Kidney (tissue), 14 donors: Measurements from ENCODE around the gene KCNQ1. TPM values are rescaled to one million over a fixed set of nuclear protein-coding genes. Genes with fewer than 3 reads are reported as not detected.

Experiments used
- DNase-seq, 5 donors: peaks; one replicate each; pipeline ENCODE4 v3.0.0-alpha.2; 2013 to 2020
- FAIRE-seq: peaks from 2 replicates; lab custom pipeline; 2012; peaks lifted over from hg19 to GRCh38; lab: Jason Lieb, UNC
- H3K27ac ChIP-seq, 2 donors: one replicate each; pipeline ENCODE4 v1.7.0; 2013; ENCODE audit warnings: low read depth in 2 of 2, low read length in 2 of 2, inconsistent platforms in 1 of 2
- H3K27me3 ChIP-seq: one replicate; pipeline ENCODE4 v1.7.1; 2013; ENCODE audit warnings: low read length, inconsistent platforms; ENCODE audit not compliant: control insufficient read depth, insufficient read depth
- H3K36me3 ChIP-seq, 3 donors: one replicate each; pipeline versions ENCODE4 v1.7.0 to v1.7.1; 2013; ENCODE audit warnings: low read length in 3 of 3, control low read depth in 1 of 3, inconsistent platforms in 1 of 3; ENCODE audit not compliant: insufficient read depth in 3 of 3, control insufficient read depth in 2 of 3
- H3K4me1 ChIP-seq, 3 donors: one replicate each; pipeline versions ENCODE4 v1.7.0 to v1.7.1; 2013; ENCODE audit warnings: low read length in 3 of 3, inconsistent platforms in 1 of 3, low read depth in 1 of 3; ENCODE audit not compliant: control insufficient read depth in 2 of 3, insufficient read depth in 2 of 3
- H3K4me3 ChIP-seq, 3 donors: one replicate each; pipeline versions ENCODE4 v1.7.0 to v1.8.1; 2013; ENCODE audit warnings: low read length in 3 of 3, control low read depth in 1 of 3, inconsistent platforms in 1 of 3
- H3K9ac ChIP-seq, 3 donors: one replicate each; pipeline versions ENCODE4 v1.7.0 to v1.7.1; 2013; ENCODE audit warnings: low read length in 3 of 3, control low read depth in 1 of 3, inconsistent platforms in 1 of 3
- H3K9me3 ChIP-seq, 3 donors: one replicate each; pipeline versions ENCODE4 v1.7.0 to v1.7.1; 2013; ENCODE audit warnings: low read length in 3 of 3, control low read depth in 1 of 3, inconsistent platforms in 1 of 3; ENCODE audit not compliant: control insufficient read depth in 2 of 3, insufficient read depth in 1 of 3
- CTCF ChIP-seq: IDR thresholded peaks from 3 replicates; pipeline ENCODE4 v1.5.1; 2012; ENCODE audit warnings: mild to moderate bottlenecking, moderate library complexity, borderline replicate concordance; ENCODE audit not compliant: insufficient read depth; ENCODE audit errors: extremely low read depth
- intact Hi-C: fragments of 100-400 bp; cut with DNase I; formaldehyde crosslinking; loops from one replicate; pipeline ENCODE4 v1.11.1; 2022
- polyA plus RNA-seq: library from polyadenylated mRNA; stranded (reverse); fragments of 350-450 nt; fragmentation: Illumina TruSeq; extraction: RNeasy Lipid Tissue Mini Kit (QIAGEN cat#74804); gene quantifications from one replicate; pipeline ENCODE4 v1.2.3, GENCODE V29; 2014; ENCODE audit warnings: low read depth, low replicate concordance; ENCODE audit not compliant: insufficient read depth
- total RNA-seq: library from RNA; stranded (reverse); fragmentation: NEBNext Ultra II Directional; extraction: Animal tissue kit (Norgen Biotek cat#: 25700); gene quantifications from one replicate; pipeline ENCODE4 v1.2.1, GENCODE V29; 2021
- donor health status: control.
- donor health status: control.
- donor health status: control.
- donor health status: control.
- donor health status: control.
- donor health status: DM: yes; HTN: yes; CAD: no.
- donor health status: Normal renal cell carcinoma (clear cell type).

KCNQ1 gene
- total and polyA plus RNA-seq, 2 donors from 2014 or later = 45.5 to 49.4 TPM

DNA sequence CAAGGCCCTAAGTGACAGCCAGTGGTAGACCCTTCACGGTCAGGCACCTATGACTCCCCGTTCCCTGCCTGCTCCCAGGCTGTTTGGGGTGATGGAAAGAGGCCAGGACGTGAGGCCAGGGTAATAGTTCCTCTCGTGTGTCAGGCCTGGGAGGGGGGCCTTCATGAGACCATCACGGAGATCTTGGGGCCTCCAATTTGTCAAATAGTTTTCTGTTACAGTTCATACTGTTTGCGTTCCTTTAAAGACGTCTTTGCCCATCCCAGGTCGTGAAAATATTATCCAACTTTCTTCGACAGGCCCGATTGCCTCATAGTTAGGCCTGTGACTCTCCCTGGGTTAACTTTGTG, 317.2 kb downstream of the KCNQ1 start:
- Histone ChIP-seq H3K27ac (no peak overlapping the region), H3K36me3 (no peaks in the 10 kb centered on the region), H3K9me3 (peaks cover 0 to 1% (median 0%) of the 10 kb centered on the region in 3 donors), H3K4me3 (no peak overlapping the region), H3K9ac (no peak overlapping the region), H3K4me1 (peaks cover 0 to 14% (median 9%) of the 10 kb centered on the region in 3 donors), H3K27me3 (no peaks in the 10 kb centered on the region)
- TF ChIP-seq CTCF = no peak
- intact Hi-C loops = no loop called here
- FAIRE-seq (no peak), DNase-seq (no peak)

- H3K4me1 ChIP-seq = peaks cover 0 to 14% (median 9%) of the 10 kb centered on the region in 3 donors
- intact Hi-C loops = no loop called here
- no peak overlapping the region for H3K27ac ChIP-seq
- no peaks in the 10 kb centered on the region for H3K27me3 ChIP-seq
- no peak overlapping the region for H3K9ac ChIP-seq
- no peak for TF ChIP-seq CTCF
- FAIRE-seq = no peak
- peak in 2 of 5 donors; percentile 4 to 62 for DNase-seq
- H3K36me3 ChIP-seq = no peaks in the 10 kb centered on the region
- no peaks in the 10 kb centered on the region for H3K9me3 ChIP-seq
- H3K4me3 ChIP-seq = no peak overlapping the region
Observed at GRCh38 chr11:2762451-2762850, 317.6 kb downstream of the KCNQ1 start.

GRCh38 chr11:2763984-2764383, 319.2 kb downstream of the KCNQ1 start:
- Histone ChIP-seq H3K4me3 (no peak overlapping the region), H3K36me3 (no peaks in the 10 kb centered on the region), H3K9me3 (no peaks in the 10 kb centered on the region), H3K27ac (no peak overlapping the region), H3K4me1 (peaks cover 0 to 12% (median 9%) of the 10 kb centered on the region in 3 donors), H3K9ac (no peak overlapping the region), H3K27me3 (no peaks in the 10 kb centered on the region)
- TF ChIP-seq CTCF = no peak
- DNase-seq (no peak), FAIRE-seq (no peak)
- intact Hi-C loops = no loop called here

DNA sequence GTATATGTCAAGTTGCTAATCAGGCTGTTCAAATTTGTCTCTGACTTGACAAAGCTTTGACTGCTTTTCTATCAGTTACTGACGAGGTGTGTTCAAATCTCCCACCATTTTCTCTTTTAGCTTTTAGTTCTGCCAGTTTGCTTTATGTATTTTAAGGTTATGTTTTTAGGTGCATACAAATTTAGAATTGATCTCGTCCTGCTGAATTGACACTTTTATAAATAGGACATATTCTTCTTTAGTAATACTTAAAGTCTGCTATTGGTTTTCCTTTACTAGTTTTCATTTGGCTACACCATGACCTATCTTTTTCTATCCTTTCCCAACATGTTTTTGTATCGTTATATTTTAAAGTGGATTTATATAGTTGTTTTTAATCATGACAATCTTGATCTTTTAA, 320.7 kb downstream of the KCNQ1 start:
- H3K9me3 ChIP-seq = no peaks in the 10 kb centered on the region
- no peak for TF ChIP-seq CTCF
- H3K4me1 ChIP-seq = peaks cover 0 to 4% (median 0%) of the 10 kb centered on the region in 3 donors
- H3K36me3 ChIP-seq = no peaks in the 10 kb centered on the region
- no peak overlapping the region for H3K9ac ChIP-seq
- H3K27me3 ChIP-seq = no peaks in the 10 kb centered on the region
- FAIRE-seq (no peak), DNase-seq (no peak)
- H3K4me3 ChIP-seq = no peak overlapping the region
- no peak overlapping the region for H3K27ac ChIP-seq
- intact Hi-C loops = no loop called here
